Measurements from ENCODE around the gene BTBD9.

Gene BTBD9

GRCh38 chr6:38169977-38170526 is 469.7 kb downstream of the BTBD9 start:
- no peak for DNase-seq

GRCh38 chr6:38169221-38169976 is 470.3 kb downstream of the BTBD9 start:
- no peak for DNase-seq

- no peak for DNase-seq
These were observed 471.0 kb downstream of the BTBD9 start for GRCh38 chr6:38168699-38169098.

- no peak for DNase-seq
These were observed 471.6 kb downstream of the BTBD9 start for GRCh38 chr6:38168126-38168525.

- no peak for DNase-seq
These were observed 472.1 kb downstream of the BTBD9 start for GRCh38 chr6:38167598-38167997.

- no peak for DNase-seq
These were observed 473.1 kb downstream of the BTBD9 start for GRCh38 chr6:38166411-38167240.

- no peak for DNase-seq
These were observed 475.0 kb downstream of the BTBD9 start for GRCh38 chr6:38164671-38165108.

- DNase-seq: no peak
These were observed 475.6 kb downstream of the BTBD9 start for GRCh38 chr6:38164131-38164481.

GRCh38 chr6:38163186-38164130 is 476.3 kb downstream of the BTBD9 start:
- no peak for DNase-seq

- DNase-seq: no peak
These were observed 477.1 kb downstream of the BTBD9 start for GRCh38 chr6:38162493-38163185.

- no peak for DNase-seq
These were observed 477.8 kb downstream of the BTBD9 start for GRCh38 chr6:38161754-38162492.

GRCh38 chr6:38161331-38161730 is 478.4 kb downstream of the BTBD9 start:
- no peak for DNase-seq

GRCh38 chr6:38160831-38161230 is 478.9 kb downstream of the BTBD9 start:
- DNase-seq: no peak

- DNase-seq: no peak
These were observed 480.1 kb downstream of the BTBD9 start for GRCh38 chr6:38159596-38159995.

- no peak for DNase-seq
These were observed 480.9 kb downstream of the BTBD9 start for GRCh38 chr6:38158762-38159350.

- no peak for DNase-seq
These were observed 481.8 kb downstream of the BTBD9 start for GRCh38 chr6:38157905-38158304.

- no peak for DNase-seq
These were observed 482.7 kb downstream of the BTBD9 start for GRCh38 chr6:38156818-38157565.

- no peak for DNase-seq
These were observed 484.0 kb downstream of the BTBD9 start for GRCh38 chr6:38155621-38156204.

- DNase-seq: no peak
These were observed 484.6 kb downstream of the BTBD9 start for GRCh38 chr6:38155144-38155543.

- DNase-seq: no peak
These were observed 485.0 kb downstream of the BTBD9 start for GRCh38 chr6:38154731-38155130.
